ENCODE measurements around the gene LBX1. TPM values are rescaled to one million over a fixed set of nuclear protein-coding genes. Genes with fewer than 3 reads are reported as not detected.

Gene LBX1
- total RNA-seq, 1 donor from 2014 or later = not detected

DNA sequence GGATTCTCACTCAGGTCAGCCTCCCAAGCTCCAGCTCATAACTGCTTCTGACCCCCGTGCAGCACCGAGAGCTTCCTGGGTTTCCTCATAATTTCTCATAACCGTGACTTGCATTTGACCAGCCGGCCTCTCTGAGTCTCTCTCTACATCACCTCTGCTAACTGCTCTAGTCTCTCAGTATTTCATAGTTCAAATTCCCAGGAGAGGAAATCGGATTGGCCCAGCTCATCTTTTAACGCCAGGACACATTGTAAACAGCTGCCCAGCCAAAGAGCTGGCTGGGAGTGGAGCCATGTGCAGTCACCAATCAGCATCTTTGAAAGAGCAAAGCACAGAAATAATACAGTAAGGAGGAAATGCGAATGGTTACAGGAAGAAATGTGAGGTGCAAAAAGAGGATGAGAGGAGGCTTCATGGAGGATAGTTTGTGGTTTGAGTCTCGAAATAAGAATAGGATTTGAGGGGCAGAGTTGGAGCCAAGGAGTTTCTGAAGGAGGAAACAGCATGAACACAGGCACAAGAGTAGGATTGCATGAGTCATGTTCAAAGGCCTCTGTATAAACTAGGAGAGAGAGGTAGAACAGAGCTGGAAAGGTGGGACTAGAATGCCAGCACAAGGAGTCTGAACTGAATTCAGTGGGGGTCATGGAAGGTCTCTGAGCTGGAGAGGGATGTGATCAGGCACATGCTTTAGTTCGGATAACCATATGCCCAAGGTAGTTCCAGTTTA is 15.2 kb upstream of the LBX1 start:
- peak; percentile 18 for DNase-seq (ENCODE audit: low read depth)

DNA sequence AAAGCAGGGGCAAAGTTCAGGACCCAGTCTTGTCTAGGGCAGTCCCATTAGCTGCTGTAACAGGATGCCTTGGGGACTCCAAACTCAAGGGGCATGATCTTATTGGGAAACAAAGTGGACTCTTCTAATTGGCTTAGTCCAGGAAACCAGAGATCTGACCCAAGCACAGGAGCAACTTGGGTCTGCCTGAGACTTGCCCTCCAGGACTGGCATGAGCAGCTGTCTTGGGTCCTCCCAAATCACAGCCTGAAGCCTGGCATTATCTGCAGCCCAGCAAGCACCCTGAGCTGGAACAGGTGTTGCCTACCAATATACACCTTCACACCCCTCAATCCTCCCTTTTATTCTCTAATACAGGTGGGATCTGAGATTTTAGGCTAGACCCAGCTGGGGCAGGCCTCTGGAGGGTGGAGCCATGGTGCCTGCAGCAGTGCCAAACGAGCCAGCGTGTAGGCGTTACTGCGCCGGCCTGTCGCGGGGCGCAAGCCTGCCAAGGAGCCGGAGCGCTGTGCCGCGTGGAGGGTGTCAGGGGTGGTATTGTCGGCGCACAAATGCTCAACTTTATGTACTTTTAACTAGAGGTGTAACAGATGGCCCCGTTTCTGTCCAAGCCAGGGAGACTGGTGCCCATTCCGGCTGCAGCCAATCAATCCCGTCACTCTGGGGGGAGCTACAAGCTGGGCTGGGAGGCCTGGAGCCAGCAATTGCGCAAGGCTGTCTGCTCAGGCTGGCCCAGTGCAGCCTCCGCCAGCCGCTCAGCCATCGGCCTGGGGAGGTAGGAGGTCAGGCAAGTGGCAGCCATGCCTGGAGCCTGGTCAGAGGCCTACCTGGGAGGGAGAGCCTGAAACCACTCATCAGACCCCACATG is 12.8 kb upstream of the LBX1 start:
- no peak for DNase-seq (ENCODE audit: low read depth)

DNA sequence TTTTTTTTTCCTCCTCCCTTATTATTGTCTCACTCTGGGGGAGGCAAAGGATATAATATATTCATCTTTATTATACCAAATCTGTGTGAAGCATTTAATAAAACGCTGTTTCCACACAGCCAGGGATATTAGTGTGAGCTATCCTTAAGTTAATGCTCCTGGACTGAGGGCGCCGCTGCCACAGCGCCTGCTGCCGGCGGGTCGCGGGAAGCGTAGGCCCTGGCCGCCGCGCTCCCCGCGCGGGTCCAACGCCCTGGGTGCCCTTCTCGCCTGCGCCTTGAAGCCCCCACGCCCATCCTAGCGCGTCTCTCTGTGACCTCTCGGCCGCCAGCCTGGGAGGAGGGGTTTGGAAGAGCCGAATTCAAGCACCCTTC is 9.5 kb upstream of the LBX1 start:
- no peak for DNase-seq (ENCODE audit: low read depth)

DNA sequence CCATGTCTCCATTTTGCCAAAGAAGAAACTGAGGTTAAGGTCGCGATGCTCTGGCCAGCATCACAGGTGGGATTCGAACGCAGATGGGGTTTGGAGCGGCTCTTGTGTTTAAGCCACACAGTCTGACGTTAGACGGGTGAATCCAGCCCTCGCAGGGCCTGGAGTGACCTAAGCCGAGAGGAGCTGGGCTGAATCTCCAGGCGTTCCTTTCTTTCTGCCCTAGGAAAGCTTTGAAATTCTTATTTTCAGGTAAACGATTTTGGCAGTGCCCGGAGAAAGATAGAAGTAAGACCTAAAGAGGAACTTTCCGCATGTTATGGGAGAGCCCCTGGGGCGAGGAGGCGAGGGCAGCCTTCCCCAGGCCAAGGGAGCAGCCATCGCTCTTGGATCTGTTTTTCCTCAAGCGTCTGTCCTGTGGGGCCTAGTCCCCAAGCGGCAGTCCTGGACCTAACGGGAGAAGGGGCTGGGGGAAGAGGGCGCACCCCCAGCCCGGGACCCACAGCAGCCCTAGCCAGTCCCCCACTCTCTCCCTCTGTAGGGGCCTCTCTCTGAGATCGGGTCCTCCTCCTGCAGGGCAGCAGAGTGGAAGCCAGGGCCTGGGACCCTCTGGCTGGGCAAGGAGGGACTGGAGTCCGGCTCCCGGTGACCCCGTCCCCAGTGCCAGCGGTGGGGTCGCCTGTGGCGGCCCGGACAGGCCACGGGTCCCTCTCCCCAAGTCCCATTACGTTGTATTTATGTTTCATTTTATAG is 8.9 kb upstream of the LBX1 start:
- DNase-seq (ENCODE audit: low read depth) = no peak

DNA sequence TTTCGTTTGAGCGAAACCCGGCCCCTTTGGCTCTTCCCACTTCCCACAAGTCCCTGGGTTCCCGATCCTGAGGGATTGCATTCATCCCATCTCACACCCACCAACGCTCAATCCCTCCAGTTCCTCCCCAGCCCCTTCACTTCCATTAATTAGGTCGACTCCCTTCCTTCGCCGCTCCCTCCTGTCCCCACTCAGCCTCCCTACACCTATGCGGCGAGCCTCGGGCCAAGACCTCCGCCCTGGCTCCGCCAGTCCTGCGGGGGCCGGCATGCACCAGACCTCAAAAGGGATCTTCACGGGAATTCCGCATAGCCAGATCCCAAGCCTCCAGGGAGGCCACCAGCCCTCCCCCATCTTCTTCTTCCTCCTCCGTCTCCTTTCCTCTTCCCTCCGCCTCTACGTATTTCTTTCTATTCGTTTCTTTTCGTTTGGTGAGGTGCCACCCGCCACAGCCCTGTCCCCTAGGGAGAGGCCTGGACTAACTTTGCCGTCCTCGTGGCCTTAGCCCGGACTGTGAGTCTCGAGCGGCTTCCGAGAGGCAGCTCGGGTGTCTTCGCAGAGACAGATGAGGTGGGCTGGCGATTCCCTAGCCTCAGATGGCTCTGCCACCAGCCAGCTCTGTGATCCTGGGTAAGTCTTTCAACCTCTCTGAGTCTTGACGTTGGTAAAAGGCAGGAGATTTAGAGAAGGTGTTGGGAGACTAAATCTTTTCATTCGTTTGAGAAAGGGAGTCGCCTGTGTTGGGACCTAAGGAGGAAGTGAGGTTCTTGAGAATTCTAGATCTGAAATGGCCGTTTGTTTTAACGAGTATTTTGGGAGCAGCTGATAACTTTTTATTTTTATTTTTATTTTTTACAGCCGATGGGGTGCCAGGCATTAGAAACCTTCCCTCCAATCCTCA is 8.1 kb upstream of the LBX1 start:
- DNase-seq (ENCODE audit: low read depth) = no peak

DNA sequence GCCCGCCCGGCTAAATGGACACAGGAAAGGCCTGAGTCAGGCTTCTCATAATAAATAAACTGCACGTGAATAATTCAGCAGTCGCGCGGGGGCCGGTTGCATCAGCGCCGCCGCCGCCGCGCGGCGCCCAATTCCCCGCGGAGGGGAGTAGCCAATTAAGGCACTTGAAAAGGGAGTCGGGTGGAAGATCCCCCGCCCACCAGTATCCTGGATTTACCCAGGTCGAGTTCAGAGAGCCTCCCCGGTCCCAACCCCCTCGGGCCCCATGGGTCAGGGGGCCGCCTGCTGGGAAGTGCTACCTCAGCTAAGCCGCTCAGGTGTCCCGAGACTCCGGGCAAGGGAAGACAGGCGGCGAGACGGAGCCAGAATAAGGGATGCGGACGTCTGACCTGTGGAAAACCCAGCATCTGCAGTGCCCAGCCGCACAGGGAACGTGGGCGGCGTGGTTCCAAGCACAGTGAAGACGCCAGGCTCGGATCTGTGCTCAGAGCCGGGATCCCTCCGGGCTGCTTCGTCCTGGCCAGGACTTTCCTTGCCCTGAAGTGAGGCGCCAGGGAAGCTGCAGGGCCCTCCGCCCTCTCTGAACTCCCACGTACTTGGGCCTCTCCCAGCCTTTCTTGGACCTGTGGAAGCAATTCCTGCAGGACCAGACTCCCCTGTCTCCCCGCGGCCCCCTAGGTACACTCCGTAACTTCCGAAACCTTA is 7.3 kb upstream of the LBX1 start:
- DNase-seq (ENCODE audit: low read depth) = no peak

DNA sequence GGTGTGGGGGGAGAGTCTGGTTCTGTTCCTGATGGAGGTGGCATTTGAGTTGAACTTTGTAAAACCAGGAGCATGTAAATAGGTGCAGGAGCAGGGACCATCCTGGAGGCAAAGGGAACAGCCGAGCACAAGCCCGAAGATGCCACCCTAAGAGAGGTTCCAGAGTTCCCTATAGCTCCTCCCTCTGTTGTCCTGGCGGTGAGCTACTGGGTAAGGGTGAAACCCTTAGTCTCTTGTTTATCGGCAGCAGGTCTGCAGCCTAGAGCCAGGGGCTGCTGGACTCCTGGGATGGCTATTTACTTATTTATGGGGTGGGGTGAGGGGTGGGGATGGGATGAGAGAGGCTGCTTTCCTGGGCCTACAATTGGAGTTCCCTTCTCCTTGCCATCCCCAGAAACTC is 6.5 kb upstream of the LBX1 start:
- no peak for DNase-seq (ENCODE audit: low read depth)

DNA sequence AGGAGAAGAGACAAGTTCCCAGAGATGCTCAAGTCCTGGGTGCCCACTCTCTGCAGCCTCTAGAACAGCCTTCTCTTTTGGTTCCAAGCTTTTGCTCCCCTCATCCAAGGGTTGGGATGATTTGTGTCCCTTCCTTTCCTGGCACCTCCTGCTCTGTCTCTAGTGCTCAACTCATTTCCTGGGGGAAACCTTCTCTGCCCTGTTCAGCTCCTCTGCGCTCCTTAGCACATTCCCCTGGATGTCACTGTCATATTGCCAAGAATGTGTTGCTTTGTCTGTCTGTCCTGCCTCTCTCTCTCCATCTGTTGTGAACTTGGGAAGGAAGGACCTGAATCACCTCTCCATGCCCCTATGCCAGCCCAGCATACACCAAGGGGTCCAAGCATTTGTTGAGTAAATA is 5.1 kb upstream of the LBX1 start:
- DNase-seq (ENCODE audit: low read depth) = no peak

DNA sequence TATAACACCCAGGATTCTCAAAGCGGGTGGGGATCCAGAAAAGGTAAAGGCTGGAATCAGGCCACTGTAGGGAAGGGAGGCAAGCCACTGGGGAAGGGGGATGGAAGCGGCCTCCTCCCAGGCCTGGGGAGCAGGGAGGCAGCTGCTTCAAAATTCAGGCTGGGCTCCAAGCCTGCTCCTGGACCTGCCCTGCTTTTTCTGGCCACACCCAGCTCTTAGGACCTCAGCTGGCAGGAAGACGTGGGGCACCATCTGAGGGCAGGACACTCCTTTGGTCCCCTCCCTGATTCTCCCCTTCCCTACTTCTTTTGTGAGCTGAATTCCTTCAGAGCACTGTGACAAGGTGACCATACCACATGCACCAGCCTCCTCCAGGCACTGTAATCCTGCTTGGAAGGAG is 4.6 kb upstream of the LBX1 start:
- DNase-seq (ENCODE audit: low read depth) = no peak

DNA sequence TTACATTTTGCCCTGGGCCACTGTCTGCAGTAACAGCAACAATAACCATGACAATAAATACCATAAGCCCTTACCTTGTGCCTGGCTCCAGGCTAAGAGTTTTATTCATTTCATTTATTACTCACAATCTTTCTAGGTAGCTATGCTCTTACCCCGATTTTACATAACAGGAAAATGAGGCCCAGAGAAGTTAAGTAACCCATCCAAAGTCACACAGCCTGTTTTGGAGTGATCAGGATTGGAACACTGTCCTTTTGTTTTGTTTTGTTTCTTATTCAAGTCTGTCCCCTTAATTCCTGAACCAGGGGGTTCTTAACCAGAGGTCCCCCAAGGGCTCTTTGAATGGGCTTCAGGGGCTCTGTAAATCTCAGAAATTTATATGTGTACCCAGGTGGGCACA is 4.2 kb upstream of the LBX1 start:
- no peak for DNase-seq (ENCODE audit: low read depth)

DNA sequence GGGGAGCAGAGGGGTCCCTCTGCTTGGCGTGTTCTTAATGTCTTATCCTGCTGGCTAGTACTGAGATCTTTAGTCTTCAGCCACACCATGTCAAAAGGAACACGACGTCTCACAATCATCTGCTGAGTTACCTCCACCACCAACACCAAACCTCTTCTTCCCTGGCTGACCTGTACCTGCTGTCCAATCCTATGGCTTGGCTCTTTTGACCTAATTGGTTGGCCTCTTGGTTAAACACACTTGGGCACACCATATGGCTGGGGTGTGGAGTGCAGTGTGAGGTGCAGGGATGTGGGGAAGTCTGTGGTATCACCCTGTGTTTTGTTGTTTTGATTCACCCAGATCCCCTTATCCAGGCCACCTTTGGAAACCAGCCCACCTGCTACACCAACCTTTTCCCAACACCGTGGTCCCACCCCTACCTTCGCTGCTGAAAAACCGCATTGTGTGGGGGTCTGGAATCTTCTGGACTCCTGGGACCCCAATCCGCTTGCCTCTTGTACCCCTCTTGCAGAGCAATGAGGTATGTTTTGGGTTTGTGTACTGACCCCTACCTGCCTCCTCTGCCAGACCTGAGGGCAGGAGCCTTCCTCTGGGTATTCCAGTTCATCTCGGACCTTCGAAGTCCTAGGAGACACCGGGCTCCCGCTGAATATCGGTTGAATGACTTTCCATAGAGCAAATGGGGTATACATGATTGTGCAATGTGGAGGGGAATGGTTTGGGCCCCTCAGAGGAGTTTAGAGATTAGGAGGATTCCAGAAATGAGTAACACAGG is 2.8 kb upstream of the LBX1 start:
- DNase-seq (ENCODE audit: low read depth) = no peak

DNA sequence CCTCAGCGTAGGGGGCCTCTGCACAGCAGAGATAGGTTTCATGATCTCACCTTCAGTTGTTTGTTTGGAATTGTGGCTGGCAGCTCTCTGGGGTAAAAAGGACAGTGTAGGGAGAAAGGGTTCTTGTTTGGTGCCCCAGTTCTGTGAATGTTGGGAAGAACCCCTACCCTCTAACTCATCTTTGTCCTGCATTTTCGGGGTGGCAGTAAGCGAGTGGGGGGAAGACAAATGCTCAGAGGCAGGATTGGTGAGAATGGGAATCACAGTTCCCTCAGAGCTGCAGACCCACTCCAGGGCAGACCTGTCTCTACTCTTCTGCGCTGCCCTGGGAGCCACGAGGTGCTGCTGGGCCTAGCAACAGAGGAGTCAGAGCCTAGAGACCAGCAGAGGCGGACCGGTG is 1.8 kb upstream of the LBX1 start:
- no peak for DNase-seq (ENCODE audit: low read depth)

DNA sequence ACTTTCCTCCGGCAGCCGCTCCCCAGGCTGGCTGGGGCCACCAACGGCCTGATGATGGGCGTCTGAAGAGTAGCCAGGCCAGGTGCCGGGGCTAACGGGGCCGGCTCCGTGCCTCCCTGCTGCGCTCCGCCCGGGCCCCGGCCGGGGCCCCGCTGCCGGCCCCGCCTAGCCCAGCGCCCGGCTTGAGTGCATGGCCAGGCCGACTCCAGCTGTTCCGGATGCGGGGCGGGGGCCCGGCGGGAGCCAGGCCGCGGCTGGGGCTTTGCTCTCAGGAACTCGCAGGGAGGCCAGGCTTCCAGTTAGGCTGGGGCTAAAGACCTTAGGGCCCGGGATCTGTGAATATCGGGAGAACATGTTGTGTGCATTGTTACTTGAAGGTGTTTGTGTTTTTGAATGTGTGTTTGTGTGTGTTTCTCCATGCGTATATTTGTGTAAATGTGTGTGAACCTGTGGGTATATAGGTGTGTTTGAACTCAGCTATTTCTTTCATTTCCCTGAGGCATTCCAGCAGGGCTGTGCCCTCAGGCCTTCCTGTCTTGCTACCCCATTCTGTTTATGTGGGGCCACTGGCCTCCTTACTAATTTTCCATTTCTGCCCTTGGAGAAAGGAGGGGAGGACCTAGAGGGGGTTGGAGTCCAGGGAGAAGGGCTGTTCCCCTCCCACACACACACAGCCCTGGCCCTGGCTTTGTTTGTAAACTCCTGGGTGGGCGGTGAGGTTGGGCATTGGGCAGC is 1.1 kb upstream of the LBX1 start:
- DNase-seq (ENCODE audit: low read depth) = no peak

DNA sequence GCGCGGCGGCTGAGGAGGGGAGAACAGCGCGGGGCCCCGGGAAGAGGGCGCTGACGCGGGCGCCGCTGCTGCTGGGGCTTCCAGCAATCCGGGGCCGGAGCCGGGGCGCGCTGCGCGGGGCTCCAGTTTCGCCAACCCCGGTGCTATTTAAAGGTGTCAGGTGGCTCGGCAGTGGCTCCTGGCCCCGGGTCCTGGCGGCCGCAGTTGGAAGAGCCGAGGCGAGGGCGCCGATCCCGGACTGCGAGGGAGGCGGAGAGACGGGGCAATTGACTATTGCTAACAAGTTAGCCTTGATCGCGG is 347 bp downstream of the LBX1 start:
- DNase-seq (ENCODE audit: low read depth) = no peak

DNA sequence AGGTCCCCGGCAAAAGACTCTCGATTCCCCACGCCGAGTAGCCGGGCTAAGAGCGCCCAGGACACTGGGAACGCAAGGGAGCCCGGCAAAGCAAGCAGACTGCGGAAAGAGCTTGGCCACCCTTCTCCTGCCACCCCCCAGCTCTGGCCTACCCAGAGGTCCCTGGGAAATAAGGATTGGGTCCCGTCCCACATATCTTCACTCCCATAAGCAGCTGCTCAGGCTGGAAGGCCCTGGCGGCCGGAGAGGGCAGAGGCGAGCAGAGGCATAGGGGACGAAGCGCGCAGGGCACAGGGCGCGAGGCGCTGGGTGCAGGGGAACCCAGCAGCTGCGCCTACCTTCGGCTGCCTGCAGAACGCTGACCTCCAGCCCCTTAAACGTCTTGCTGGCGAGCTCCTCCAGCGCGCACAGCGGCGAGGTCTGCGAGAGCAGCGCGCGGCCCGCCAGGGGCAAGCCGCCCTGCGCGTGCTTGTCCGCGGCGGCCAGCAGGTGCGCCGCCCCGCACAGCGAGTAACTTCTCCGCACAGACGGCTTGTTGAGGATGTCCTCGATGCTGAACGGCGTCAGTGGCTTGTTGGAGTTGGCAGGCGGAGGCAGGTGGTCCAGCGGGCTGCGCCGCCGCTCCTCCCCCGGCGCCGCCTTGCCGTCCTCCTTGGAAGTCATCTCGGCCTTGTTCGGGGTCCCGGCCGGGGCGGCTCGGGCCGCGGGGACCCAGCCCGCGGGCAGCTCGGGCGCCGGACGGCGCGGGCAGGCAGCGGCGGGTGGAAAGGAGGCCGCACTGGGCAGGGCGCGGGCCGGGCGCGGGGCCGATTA is 904 bp downstream of the LBX1 start:
- no peak for DNase-seq (ENCODE audit: low read depth)

DNA sequence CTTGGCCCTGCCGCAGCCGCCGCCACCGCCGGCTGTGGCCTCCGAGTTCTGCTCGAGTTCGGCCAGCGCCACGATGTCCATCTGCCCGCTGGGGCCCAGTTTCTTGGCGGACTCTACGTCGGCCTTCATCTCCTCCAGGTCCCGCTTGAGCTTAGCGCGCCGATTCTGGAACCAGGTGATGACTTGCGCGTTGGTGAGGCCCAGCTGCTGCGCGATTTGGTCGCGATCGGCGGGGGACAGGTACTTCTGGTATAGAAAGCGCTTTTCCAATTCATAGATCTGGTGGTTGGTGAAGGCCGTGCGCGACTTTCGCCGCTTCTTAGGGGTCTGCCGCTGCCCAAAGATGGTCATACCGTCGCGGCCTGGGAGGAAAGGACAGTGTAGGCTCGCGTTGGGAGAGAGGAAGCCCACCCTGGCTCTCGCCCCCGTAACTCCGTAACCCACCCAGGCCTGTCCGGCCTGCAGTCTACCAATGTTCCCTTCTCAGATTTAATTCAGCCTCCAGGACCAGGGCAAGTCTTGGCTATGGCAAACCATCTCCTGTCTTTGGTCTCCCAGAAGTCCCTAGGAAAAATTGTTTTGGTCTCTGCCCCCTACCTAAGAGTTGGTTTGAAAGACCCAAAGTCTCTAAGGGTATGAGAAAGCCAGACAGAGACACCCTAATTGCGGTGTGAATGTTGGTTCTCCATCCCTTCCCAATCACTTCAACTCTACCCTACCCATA is 1.7 kb downstream of the LBX1 start:
- DNase-seq (ENCODE audit: low read depth) = no peak

DNA sequence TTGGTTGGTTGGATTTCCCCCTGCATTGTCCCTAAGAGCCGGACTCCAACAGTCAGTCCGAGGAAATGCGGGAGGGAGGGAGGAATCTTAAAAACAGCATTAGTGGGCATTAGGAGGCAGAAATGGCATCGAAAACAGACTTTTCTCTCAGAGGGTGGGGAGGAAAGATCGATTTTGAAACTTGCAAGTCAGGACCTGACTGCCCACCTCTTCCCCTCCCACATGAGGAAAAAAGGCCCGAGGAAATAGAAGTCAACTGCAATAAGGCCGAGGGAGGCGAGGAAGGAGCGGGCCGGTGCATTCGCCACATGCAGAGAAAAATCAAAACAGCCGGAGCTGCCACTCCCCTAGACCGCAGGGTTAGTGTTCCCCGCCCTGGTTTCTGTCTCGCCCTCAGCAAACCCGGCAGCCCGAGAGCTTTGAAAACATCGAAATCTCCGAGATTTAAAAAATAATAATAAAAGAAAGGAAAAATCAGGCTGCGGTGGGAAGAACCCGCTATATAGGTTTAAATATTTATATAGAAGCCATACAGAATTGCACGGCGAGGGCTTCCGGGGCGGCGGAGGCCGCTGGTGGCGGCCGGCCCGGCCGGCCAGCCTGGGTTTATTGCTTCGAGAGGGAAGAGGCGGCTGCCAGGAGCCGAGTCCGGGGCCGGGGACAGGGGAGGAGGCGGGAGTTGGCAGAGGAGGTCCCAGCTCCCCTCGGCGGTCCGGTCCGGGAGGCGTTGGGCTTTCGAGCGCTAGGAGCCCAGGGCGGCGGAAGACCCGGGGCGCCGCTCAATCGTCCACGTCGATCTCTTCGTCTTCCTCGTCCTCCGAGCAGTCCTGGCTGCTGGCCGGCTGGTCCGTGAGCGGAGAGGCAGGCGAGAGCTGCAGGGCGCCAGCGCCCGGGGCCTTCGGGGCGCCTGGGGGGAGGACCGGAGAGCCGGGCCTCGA is 2.5 kb downstream of the LBX1 start:
- DNase-seq (ENCODE audit: low read depth) = no peak

Data from renal cortical epithelial cell (primary cell).